ENCODE data around the gene GPN3. TPM values are rescaled to one million over a fixed set of nuclear protein-coding genes. Genes with fewer than 3 reads are reported as not detected.

The GPN3 gene
- total and polyA plus RNA-seq, 2 of the 13 experiments (the other 11 are each of a cell fraction or from before 2014, with no cell fraction given): 28.7 to 29.5 TPM

DNA sequence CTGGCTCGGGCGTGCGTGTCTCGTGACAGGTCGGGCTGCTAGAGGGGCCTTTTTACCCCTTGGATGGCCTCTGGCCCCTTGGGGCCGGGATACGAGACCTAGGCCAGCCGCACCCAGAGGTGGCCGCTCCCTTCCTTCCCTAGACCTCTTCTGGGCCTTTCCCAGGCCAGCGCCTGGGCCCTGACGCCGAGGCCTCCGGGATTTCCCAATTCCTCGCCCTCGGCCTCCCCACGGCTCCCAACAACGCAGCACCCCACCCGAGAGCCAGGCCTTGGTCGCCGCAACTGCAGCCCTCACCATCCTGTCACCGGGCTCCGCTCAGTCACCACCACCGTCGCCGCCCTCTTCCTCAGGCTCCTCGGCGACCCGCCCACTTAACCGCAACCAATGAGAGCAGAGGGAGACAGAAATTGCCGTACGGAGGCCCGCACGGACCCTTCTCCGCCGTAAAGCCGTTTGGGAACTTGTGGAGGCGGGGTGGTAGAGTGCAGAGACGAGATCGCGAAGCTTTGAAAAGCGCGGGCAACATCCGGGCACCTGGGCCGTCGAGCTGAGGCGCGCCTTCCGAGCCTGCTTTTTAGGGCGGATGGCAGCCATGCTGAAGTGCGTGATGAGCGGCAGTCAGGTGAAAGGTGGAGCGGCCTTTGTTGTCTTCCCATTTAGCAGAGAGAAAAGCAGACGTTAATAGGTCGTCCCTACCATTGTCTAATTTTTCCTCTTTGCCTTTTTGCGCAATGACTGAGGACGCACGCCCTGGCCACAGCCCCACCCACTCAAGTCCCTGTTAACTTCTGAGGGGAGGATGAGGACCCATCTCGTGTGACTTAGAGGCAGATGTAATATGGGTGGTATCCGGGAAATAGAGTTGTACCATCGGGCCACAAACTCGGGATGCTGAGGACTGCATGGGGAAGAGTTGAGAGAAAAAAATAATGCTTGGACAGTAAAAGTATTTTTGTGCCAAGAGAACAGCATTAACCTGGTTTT, 34.0 kb upstream of the GPN3 start, which contains the start of the genes RAD9B and VPS29 (continued):
- TF ChIP-seq, protein P1, sequence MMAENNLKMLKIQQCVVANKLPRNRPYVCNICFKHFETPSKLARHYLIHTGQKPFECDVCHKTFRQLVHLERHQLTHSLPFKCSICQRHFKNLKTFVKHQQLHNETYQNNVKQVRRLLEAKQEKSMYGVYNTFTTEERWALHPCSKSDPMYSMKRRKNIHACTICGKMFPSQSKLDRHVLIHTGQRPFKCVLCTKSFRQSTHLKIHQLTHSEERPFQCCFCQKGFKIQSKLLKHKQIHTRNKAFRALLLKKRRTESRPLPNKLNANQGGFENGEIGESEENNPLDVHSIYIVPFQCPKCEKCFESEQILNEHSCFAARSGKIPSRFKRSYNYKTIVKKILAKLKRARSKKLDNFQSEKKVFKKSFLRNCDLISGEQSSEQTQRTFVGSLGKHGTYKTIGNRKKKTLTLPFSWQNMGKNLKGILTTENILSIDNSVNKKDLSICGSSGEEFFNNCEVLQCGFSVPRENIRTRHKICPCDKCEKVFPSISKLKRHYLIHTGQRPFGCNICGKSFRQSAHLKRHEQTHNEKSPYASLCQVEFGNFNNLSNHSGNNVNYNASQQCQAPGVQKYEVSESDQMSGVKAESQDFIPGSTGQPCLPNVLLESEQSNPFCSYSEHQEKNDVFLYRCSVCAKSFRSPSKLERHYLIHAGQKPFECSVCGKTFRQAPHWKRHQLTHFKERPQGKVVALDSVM (CRISPR knock-in tag; IDR thresholded peaks at IDR 0.05): peak; percentile 63; the same call in 1 of the 2 replicates
- TF ChIP-seq MTA3 (CRISPR knock-in tag; IDR thresholded peaks at IDR 0.05): no peak
- TF ChIP-seq GATAD2A (CRISPR knock-in tag; IDR thresholded peaks at IDR 0.05): peak; percentile 70
- TF ChIP-seq SRF (IDR thresholded peaks at IDR 0.05; ENCODE audit: low read depth, low read length): 0 out of 2 replicates have a peak, but pooled peaks have one; percentile 16
- peak; percentile 97 for TF ChIP-seq POGZ (CRISPR knock-in tag; IDR thresholded peaks at IDR 0.05)
- TF ChIP-seq ZNF337 (CRISPR knock-in tag; IDR thresholded peaks at IDR 0.05; ENCODE audit: borderline replicate concordance, low read depth): peak; percentile 75; the same call in 1 of the 2 replicates
- peak; percentile 92 for TF ChIP-seq ZBTB42 (CRISPR knock-in tag; IDR thresholded peaks at IDR 0.05)
- 0 out of 2 replicates have a peak, but pooled peaks have one; percentile 13 for TF ChIP-seq MIER2 (CRISPR knock-in tag; IDR thresholded peaks at IDR 0.05)
- peak; percentile 89; the same call in 1 of the 2 replicates for TF ChIP-seq ZNF678 (CRISPR knock-in tag; IDR thresholded peaks at IDR 0.05)
- peak; percentile 68; the same call in 1 of the 2 replicates for TF ChIP-seq ZNF83 (CRISPR knock-in tag; IDR thresholded peaks at IDR 0.05; ENCODE audit: borderline replicate concordance)
- peak; percentile 98 for TF ChIP-seq ZNF546 (CRISPR knock-in tag; conservative IDR thresholded peaks at IDR 0.05)
- peak; percentile 51; the same call in 1 of the 2 replicates for TF ChIP-seq ETV6 (CRISPR knock-in tag; conservative IDR thresholded peaks at IDR 0.05)
- no peak for TF ChIP-seq MBD4 (IDR thresholded peaks at IDR 0.05; ENCODE audit: borderline replicate concordance, low read length)
- peak; percentile 93; the same call in 1 of the 2 replicates for TF ChIP-seq SATB2 (CRISPR knock-in tag; IDR thresholded peaks at IDR 0.05)
- TF ChIP-seq ZNF724P (CRISPR knock-in tag; IDR thresholded peaks at IDR 0.05; ENCODE audit: borderline replicate concordance): peak; percentile 99
- peak; percentile 88 for TF ChIP-seq KDM2A (CRISPR knock-in tag; IDR thresholded peaks at IDR 0.05; ENCODE audit: borderline replicate concordance, low read depth)
- TF ChIP-seq RFXANK (CRISPR knock-in tag; IDR thresholded peaks at IDR 0.05): peak; percentile 2; the same call in 1 of the 2 replicates
- TF ChIP-seq, protein P2, sequence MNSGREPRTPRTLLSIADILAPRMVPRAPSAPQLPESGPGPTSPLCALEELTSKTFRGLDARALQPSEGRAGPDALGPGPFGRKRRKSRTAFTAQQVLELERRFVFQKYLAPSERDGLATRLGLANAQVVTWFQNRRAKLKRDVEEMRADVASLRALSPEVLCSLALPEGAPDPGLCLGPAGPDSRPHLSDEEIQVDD (CRISPR knock-in tag; IDR thresholded peaks at IDR 0.05; ENCODE audit: borderline replicate concordance): peak; percentile 94; the same call in 1 of the 2 replicates
- TF ChIP-seq CCDC6 (CRISPR knock-in tag; IDR thresholded peaks at IDR 0.05): peak; percentile 99
- TF ChIP-seq, protein P3, sequence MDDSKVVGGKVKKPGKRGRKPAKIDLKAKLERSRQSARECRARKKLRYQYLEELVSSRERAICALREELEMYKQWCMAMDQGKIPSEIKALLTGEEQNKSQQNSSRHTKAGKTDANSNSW (CRISPR knock-in tag; IDR thresholded peaks at IDR 0.05; ENCODE audit: borderline replicate concordance): peak; percentile 86
- TF ChIP-seq, protein P4, sequence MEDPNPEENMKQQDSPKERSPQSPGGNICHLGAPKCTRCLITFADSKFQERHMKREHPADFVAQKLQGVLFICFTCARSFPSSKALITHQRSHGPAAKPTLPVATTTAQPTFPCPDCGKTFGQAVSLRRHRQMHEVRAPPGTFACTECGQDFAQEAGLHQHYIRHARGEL (CRISPR knock-in tag; IDR thresholded peaks at IDR 0.05): peak; percentile 72; the same call in 1 of the 2 replicates
- TF ChIP-seq, protein P5, sequence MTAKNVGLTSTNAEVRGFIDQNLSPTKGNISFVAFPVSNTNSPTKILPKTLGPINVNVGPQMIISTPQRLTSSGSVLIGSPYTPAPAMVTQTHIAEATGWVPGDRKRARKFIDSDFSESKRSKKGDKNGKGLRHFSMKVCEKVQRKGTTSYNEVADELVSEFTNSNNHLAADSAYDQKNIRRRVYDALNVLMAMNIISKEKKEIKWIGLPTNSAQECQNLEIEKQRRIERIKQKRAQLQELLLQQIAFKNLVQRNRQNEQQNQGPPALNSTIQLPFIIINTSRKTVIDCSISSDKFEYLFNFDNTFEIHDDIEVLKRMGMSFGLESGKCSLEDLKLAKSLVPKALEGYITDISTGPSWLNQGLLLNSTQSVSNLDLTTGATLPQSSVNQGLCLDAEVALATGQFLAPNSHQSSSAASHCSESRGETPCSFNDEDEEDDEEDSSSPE (CRISPR knock-in tag; IDR thresholded peaks at IDR 0.05): peak; percentile 100
- TF ChIP-seq NFE2 (CRISPR knock-in tag; IDR thresholded peaks at IDR 0.05): no peak
- TF ChIP-seq, protein P6, sequence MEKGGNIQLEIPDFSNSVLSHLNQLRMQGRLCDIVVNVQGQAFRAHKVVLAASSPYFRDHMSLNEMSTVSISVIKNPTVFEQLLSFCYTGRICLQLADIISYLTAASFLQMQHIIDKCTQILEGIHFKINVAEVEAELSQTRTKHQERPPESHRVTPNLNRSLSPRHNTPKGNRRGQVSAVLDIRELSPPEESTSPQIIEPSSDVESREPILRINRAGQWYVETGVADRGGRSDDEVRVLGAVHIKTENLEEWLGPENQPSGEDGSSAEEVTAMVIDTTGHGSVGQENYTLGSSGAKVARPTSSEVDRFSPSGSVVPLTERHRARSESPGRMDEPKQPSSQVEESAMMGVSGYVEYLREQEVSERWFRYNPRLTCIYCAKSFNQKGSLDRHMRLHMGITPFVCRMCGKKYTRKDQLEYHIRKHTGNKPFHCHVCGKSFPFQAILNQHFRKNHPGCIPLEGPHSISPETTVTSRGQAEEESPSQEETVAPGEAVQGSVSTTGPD (CRISPR knock-in tag; IDR thresholded peaks at IDR 0.05): peak; percentile 74; the same call in 1 of the 2 replicates

All from HepG2 (cell line).